Endothelial cell of umbilical vein (primary cell): ENCODE results near the gene SLC26A3.
"Not testable (repeated sequence)": the region's sequence is repeated elsewhere in the genome, so short reads cannot be mapped to it uniquely, and the experiment has no call there.

Source experiments
- CTCF ChIP-seq, 2 donors: IDR thresholded peaks; 1 replicate in 1 of 2; 2 replicates in 1 of 2; pipeline ENCODE4 v1.5.1; 2011; ENCODE audit warnings: low read length in 2 of 2, mild to moderate bottlenecking in 2 of 2, moderate library complexity in 2 of 2, control low read depth in 1 of 2, inconsistent platforms in 1 of 2, low read depth in 1 of 2; ENCODE audit not compliant: insufficient read depth in 1 of 2; ENCODE audit errors: extremely low read depth in 1 of 2
- EZH2 ChIP-seq: IDR thresholded peaks from 2 replicates; pipeline ENCODE4 v1.6.1; 2012; ENCODE audit warnings: borderline replicate concordance, low read depth, mild to moderate bottlenecking, moderate library complexity, low read length, inconsistent platforms; ENCODE audit not compliant: severe bottlenecking
- GATA2 ChIP-seq: IDR thresholded peaks from 2 replicates; pipeline ENCODE4 v1.7.0; 2011; ENCODE audit warnings: low read depth, mild to moderate bottlenecking, moderate library complexity, mixed read lengths, low read length; ENCODE audit not compliant: insufficient read length, insufficient read depth
- JUN ChIP-seq: IDR thresholded peaks from 2 replicates; pipeline ENCODE4 v1.6.1; 2011; ENCODE audit warnings: borderline replicate concordance, low read depth; ENCODE audit not compliant: insufficient read length, insufficient read depth
- MAX ChIP-seq: IDR thresholded peaks from 2 replicates; pipeline ENCODE4 v1.6.1; 2011; ENCODE audit not compliant: insufficient read depth, insufficient read length
- MYC ChIP-seq: IDR thresholded peaks from one replicate; pipeline ENCODE4 v1.6.1; 2011; ENCODE audit warnings: mild to moderate bottlenecking, low read depth, low read length
- POLR2A ChIP-seq: IDR thresholded peaks from 2 replicates; pipeline ENCODE4 v1.6.1; 2012; ENCODE audit warnings: low read depth, mild to moderate bottlenecking, control low read depth, low read length
- POLR2AphosphoS5 ChIP-seq: IDR thresholded peaks from 2 replicates; pipeline ENCODE4 v1.6.1; 2012; ENCODE audit warnings: low read depth, mild to moderate bottlenecking, control low read depth, low read length, moderate library complexity; ENCODE audit not compliant: insufficient read depth

GRCh38 chr7:107848211-107848610 lies 45.2 kb upstream of the SLC26A3 start:
- not testable (repeated sequence) for TF ChIP-seq EZH2; CTCF (IDR thresholded peaks at IDR 0.05; ENCODE audit: extremely low read depth in 1 of 2, insufficient read depth in 1 of 2, low read depth in 1 of 2, low read length in 2 of 2); POLR2AphosphoS5; POLR2A; MAX; MYC; JUN; GATA2
